Esophagus muscularis mucosa (tissue), 4 donors: ENCODE measurements around the gene NWD2. TPM values are rescaled to one million over a fixed set of nuclear protein-coding genes. Genes with fewer than 3 reads are reported as not detected.

Source experiments
- DNase-seq: peaks from one replicate; pipeline ENCODE4 v3.0.0-alpha.2; 2017; ENCODE audit errors: extremely low spot score
- H3K27ac ChIP-seq, 4 donors: fragments of 200-600 bp; sonication (generic); replicated peaks in 1 of 4; 1 replicate in 3 of 4; 2 replicates in 1 of 4; pipeline ENCODE4 v1.5.1; 2016 to 2019; ENCODE audit warnings: mild to moderate bottlenecking in 1 of 4
- H3K27me3 ChIP-seq, 4 donors: fragments of 200-600 bp; sonication (generic); one replicate each; pipeline versions ENCODE4 v1.5.1 to v1.6.0; 2016 to 2019
- H3K36me3 ChIP-seq, 4 donors: fragments of 200-600 bp; sonication (generic); one replicate each; pipeline ENCODE4 v1.5.1; 2016 to 2019
- H3K4me1 ChIP-seq, 4 donors: fragments of 200-600 bp; sonication (generic); one replicate each; pipeline ENCODE4 v1.5.1; 2016 to 2019
- H3K4me3 ChIP-seq, 4 donors: fragments of 200-600 bp; sonication (generic); 1 replicate in 2 of 4; 2 replicates in 2 of 4; pipeline ENCODE4 v1.5.1; 2016 to 2019; ENCODE audit warnings: mild to moderate bottlenecking in 4 of 4, moderate library complexity in 1 of 4
- H3K9me3 ChIP-seq, 4 donors: fragments of 200-600 bp; sonication (generic); 1 replicate in 3 of 4; 2 replicates in 1 of 4; pipeline ENCODE4 v1.5.1; 2016 to 2019
- EP300 ChIP-seq: sonication (generic); formaldehyde crosslinking; IDR thresholded peaks from one replicate; pipeline ENCODE4 v1.6.1; 2017; ENCODE audit warnings: antibody characterized with exemption
- POLR2A ChIP-seq: fragments of 450-650 bp; IDR thresholded peaks from one replicate; pipeline ENCODE4 v1.6.1; 2017; ENCODE audit warnings: antibody characterized with exemption, moderate library complexity, mild to moderate bottlenecking, low read depth
- POLR2AphosphoS5 ChIP-seq, 2 donors: sonication (generic); formaldehyde crosslinking; IDR thresholded peaks; one replicate each; pipeline ENCODE4 v1.6.1; 2017; ENCODE audit warnings: antibody characterized with exemption in 2 of 2
- WGBS: methylation state at CpG from one replicate; pipeline ENCODE4 v1.1.5; 2018; 5-methylcytosine and 5-hydroxymethylcytosine counted together
- intact Hi-C: fragments of 100-400 bp; cut with DNase I; formaldehyde crosslinking; loops from one replicate; pipeline ENCODE4 v1.15.1; 2023
- total RNA-seq, 4 donors: library from RNA; depleted of rRNA; stranded (reverse); fragments of >200 nt; gene quantifications; one replicate each; pipeline versions ENCODE4 v1.1.0 to v1.2.1, GENCODE V29; 2016
- TF ChIP-seq, protein P1 (sequence below), 3 experiments: fragments of 200-600 bp in 2 of 3; fragments of 450-650 bp in 1 of 3; sonication (generic) in 2 of 3; IDR thresholded peaks; one replicate each; pipeline ENCODE4 v1.5.1; 2017 to 2019; ENCODE audit warnings: antibody characterized with exemption in 3 of 3, mild to moderate bottlenecking in 2 of 3, moderate library complexity in 1 of 3

Gene NWD2
- total RNA-seq, 4 donors from 2014 or later, result 0.11 to 0.50 (median 0.30) TPM

DNA sequence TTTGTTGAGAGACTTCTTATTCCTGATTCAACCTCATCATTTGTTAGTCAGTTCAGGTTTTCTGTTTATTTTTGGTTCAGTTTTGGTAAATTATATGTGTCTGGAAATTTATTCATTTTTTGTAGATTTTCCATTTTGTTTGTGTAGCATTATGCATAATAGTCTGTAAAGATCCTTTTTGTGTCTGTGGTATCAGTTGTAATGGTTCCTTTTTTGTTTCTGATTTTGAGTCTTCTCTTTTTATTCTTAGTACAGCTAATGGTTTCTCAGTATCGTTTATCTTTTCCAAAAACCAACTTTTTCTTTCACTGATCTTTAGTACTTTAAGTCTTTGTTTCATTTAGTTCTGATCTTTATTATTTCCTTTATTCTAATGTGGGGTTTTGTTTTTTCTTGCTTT is 61.4 kb downstream of the NWD2 start:
- Histone ChIP-seq H3K27ac (no peak overlapping the region), H3K9me3 (peaks cover 0 to 20% (median 9%) of the 10 kb centered on the region in 4 donors), H3K4me3 (no peak overlapping the region), H3K36me3 (no peaks in the 10 kb centered on the region), H3K4me1 (no peaks in the 10 kb centered on the region), H3K27me3 (no peaks in the 10 kb centered on the region)
- intact Hi-C loops, result no loop called here
- TF ChIP-seq, protein P1, sequence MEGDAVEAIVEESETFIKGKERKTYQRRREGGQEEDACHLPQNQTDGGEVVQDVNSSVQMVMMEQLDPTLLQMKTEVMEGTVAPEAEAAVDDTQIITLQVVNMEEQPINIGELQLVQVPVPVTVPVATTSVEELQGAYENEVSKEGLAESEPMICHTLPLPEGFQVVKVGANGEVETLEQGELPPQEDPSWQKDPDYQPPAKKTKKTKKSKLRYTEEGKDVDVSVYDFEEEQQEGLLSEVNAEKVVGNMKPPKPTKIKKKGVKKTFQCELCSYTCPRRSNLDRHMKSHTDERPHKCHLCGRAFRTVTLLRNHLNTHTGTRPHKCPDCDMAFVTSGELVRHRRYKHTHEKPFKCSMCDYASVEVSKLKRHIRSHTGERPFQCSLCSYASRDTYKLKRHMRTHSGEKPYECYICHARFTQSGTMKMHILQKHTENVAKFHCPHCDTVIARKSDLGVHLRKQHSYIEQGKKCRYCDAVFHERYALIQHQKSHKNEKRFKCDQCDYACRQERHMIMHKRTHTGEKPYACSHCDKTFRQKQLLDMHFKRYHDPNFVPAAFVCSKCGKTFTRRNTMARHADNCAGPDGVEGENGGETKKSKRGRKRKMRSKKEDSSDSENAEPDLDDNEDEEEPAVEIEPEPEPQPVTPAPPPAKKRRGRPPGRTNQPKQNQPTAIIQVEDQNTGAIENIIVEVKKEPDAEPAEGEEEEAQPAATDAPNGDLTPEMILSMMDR (IDR thresholded peaks at IDR 0.05), result no peak
- TF ChIP-seq POLR2AphosphoS5 (IDR thresholded peaks at IDR 0.05), result no peak
- 64% methylated on average over 1 of the region's 1 CpG for WGBS
- DNase-seq, result no peak

DNA sequence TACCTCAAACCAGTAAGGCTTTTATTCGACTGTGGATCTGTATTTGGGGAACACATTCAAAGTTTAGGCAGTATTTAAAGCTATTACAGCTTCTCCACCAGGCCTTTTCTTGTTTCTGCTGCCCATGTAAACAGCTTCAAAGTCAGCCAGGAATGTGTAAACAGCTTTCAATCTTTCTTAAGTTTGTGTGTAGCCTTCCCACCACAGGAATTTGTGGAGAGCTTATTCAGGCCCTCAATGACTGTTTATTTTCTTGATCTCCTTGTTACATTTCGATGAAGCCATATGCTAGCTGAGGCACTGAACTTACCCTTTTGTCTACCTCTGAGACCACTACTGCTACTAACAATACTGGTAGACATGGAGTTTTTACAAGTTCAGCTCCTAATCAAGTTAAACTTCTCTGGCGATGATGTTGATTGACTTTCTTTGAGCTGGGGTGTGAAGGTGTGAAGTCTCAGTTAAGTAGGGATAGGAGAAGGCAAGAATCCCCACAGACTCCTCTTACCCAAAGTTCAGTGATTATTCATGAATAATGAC is 72.6 kb downstream of the NWD2 start:
- TF ChIP-seq POLR2AphosphoS5 (IDR thresholded peaks at IDR 0.05) (no peak), POLR2A (no peak), EP300 (no peak)
- TF ChIP-seq, protein P1 (IDR thresholded peaks at IDR 0.05), result no peak
- intact Hi-C loops, result no loop called here
- Histone ChIP-seq H3K9me3 (peaks cover 0 to 10% (median 3%) of the 10 kb centered on the region in 4 donors), H3K27ac (no peak overlapping the region), H3K27me3 (no peaks in the 10 kb centered on the region), H3K4me3 (no peak overlapping the region), H3K4me1 (no peaks in the 10 kb centered on the region), H3K36me3 (no peaks in the 10 kb centered on the region)
- DNase-seq, result no peak
- WGBS, result 19% methylated on average over 3 of the region's 3 CpGs

DNA sequence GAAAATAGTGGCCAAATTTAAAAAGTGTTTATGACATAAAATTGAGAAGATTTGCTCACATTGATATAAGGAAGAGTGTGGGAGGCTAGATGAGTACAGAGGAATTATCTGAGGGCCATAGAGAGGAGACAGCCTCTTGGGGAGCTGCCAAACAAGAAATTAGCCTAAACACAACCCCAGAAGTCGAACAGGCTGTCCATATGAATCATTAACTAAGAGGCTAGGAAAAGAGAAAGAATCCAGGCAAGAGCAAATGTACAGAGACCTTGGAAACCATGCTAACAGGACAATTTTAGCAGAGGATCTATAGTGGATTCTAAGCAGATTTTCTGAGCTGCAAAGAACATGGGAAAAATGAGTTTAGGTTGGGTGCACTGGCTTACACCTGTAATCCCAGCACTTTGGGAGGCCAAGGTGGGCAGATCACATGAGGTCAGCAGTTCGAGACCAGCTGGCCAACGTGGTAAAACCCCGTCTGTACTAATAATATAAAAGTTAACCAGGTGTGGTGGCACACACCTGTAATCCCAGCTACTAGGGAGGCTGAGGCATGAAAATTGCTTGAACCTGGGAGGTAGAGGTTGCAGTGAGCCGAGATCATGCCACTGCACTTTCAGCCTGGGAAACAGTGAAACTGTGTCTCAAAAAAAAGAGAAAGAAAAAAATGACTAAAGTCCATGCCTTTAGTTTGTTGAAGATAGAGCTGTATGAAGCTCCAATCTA is 76.1 kb downstream of the NWD2 start:
- TF ChIP-seq POLR2AphosphoS5 (IDR thresholded peaks at IDR 0.05), result no peak
- TF ChIP-seq EP300, result no peak
- TF ChIP-seq, protein P1 (IDR thresholded peaks at IDR 0.05), result no peak
- no peak for TF ChIP-seq POLR2A
- WGBS, result 67% methylated on average over 5 of the region's 5 CpGs
- Histone ChIP-seq H3K36me3 (no peaks in the 10 kb centered on the region), H3K27ac (no peak overlapping the region), H3K4me1 (no peaks in the 10 kb centered on the region), H3K9me3 (peaks cover 0 to 5% (median 2%) of the 10 kb centered on the region in 4 donors), H3K27me3 (no peaks in the 10 kb centered on the region), H3K4me3 (no peak overlapping the region)
- no peak for DNase-seq
- intact Hi-C loops, result no loop called here

DNA sequence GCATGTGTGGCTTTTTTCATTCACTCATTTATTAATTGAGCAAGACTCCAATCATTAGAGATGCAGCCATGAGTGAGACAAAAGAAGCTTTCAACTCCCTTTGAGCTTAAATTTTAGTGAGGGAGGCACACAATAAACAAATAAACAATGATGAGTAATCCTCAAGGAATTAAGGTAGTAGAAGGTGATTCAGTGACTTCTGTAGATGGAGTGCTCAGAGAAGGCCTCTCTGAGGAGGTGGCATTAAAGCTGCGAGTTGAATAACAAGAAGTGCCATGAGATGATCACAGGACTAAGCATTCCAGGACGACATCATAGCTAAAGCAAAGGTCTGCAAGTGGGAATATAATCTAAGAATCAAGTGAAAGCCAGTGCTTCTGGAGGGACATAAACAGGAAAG is 77.6 kb downstream of the NWD2 start:
- no peaks in the 10 kb centered on the region for H3K36me3 ChIP-seq
- DNase-seq, result no peak
- peaks cover 0 to 5% (median 2%) of the 10 kb centered on the region in 4 donors for H3K9me3 ChIP-seq
- H3K4me3 ChIP-seq, result no peak overlapping the region
- no peak overlapping the region for H3K27ac ChIP-seq
- TF ChIP-seq, protein P1 (IDR thresholded peaks at IDR 0.05), result no peak
- no peak for TF ChIP-seq POLR2A
- TF ChIP-seq EP300, result no peak
- TF ChIP-seq POLR2AphosphoS5 (IDR thresholded peaks at IDR 0.05), result no peak
- no peaks in the 10 kb centered on the region for H3K27me3 ChIP-seq
- intact Hi-C loops, result no loop called here
- H3K4me1 ChIP-seq, result no peaks in the 10 kb centered on the region
- 72% methylated on average over 2 of the region's 2 CpGs for WGBS
